GM23338 (cell line): Measurements from ENCODE around the gene ZNF155. TPM values are rescaled to one million over a fixed set of nuclear protein-coding genes. Genes with fewer than 3 reads are reported as not detected.

Source experiments
- ATAC-seq: fragments of 200-7000 bp; cut with Tn5 transposase; 3 replicates; pipeline ENCODE4 v1.9.1; 2020
- DNase-seq: peaks from one replicate; pipeline ENCODE4 v3.0.0-alpha.2; 2015; ENCODE audit warnings: low spot score
- H2AFZ ChIP-seq: fragments of 200-600 bp; sonication (generic); 2 replicates; pipeline ENCODE4 v1.8.0; 2016; ENCODE audit warnings: antibody characterized with exemption, mild to moderate bottlenecking, moderate library complexity
- H3F3A ChIP-seq: fragments of 200-600 bp; sonication (generic); replicated peaks from 2 replicates; pipeline ENCODE4 v1.8.0; 2017; ENCODE audit warnings: antibody characterized with exemption, mixed run types, low read depth
- H3K27ac ChIP-seq: fragments of 200-600 bp; sonication (generic); 2 replicates; pipeline ENCODE4 v1.6.1; 2016; ENCODE audit warnings: low read depth
- H3K27me3 ChIP-seq: fragments of 200-600 bp; sonication (generic); 2 replicates; pipeline ENCODE4 v1.8.0; 2016; ENCODE audit warnings: mild to moderate bottlenecking, mixed run types, moderate library complexity; ENCODE audit not compliant: insufficient read depth
- H3K36me3 ChIP-seq: fragments of 200-600 bp; sonication (generic); 2 replicates; pipeline ENCODE4 v1.8.0; 2016; ENCODE audit warnings: mild to moderate bottlenecking; ENCODE audit not compliant: insufficient read depth
- H3K4me1 ChIP-seq: fragments of 200-600 bp; sonication (generic); 2 replicates; pipeline ENCODE4 v1.8.0; 2016; ENCODE audit warnings: mild to moderate bottlenecking, moderate library complexity; ENCODE audit not compliant: insufficient read depth
- H3K4me2 ChIP-seq: fragments of 200-600 bp; sonication (generic); 2 replicates; pipeline ENCODE4 v1.7.1; 2017; ENCODE audit warnings: mixed run types
- H3K4me3 ChIP-seq: fragments of 200-600 bp; sonication (generic); 2 replicates; pipeline ENCODE4 v1.6.1; 2016; ENCODE audit warnings: mixed run types
- H3K79me2 ChIP-seq: fragments of 200-600 bp; sonication (generic); replicated peaks from 2 replicates; pipeline ENCODE4 v1.8.0; 2017; ENCODE audit warnings: mild to moderate bottlenecking; ENCODE audit not compliant: insufficient read depth
- H3K9me2 ChIP-seq: fragments of 200-600 bp; sonication (generic); 2 replicates; pipeline ENCODE4 v1.8.0; 2017; ENCODE audit not compliant: insufficient read depth
- H4K20me1 ChIP-seq: fragments of 200-600 bp; sonication (generic); replicated peaks from 2 replicates; pipeline ENCODE4 v1.8.0; 2017; ENCODE audit warnings: mild to moderate bottlenecking; ENCODE audit not compliant: insufficient read depth
- H3K27ac Mint-ChIP-seq: 2 replicates; pipeline ENCODE4 v1.8.0; 2020; ENCODE audit warnings: inconsistent platforms, mild to moderate bottlenecking, moderate library complexity, mixed read lengths
- H3K27me3 Mint-ChIP-seq: 3 replicates; pipeline ENCODE4 v1.8.0; 2022; ENCODE audit warnings: low read depth, mild to moderate bottlenecking, moderate library complexity, mixed read lengths, inconsistent platforms; ENCODE audit not compliant: insufficient read depth, poor library complexity
- H3K36me3 Mint-ChIP-seq: 3 replicates; pipeline ENCODE4 v1.8.0; 2021; ENCODE audit warnings: low read depth, mild to moderate bottlenecking, inconsistent platforms, moderate library complexity, mixed read lengths
- H3K4me1 Mint-ChIP-seq: 3 replicates; pipeline ENCODE4 v1.8.0; 2020; ENCODE audit warnings: mild to moderate bottlenecking, inconsistent platforms, mixed read lengths
- H3K4me3 Mint-ChIP-seq: 3 replicates; pipeline ENCODE4 v1.8.0; 2021; ENCODE audit warnings: moderate library complexity, mild to moderate bottlenecking, inconsistent platforms, mixed read lengths
- H3K9me3 Mint-ChIP-seq: 3 replicates; pipeline ENCODE4 v1.8.0; 2020; ENCODE audit warnings: moderate library complexity, mild to moderate bottlenecking, inconsistent platforms, mixed read lengths
- CREB1 ChIP-seq: fragments of 250-450 bp; sonication (Bioruptor Pico); IDR thresholded peaks from 2 replicates; pipeline ENCODE4 v1.5.0; 2020; ENCODE audit warnings: low read depth, mild to moderate bottlenecking, moderate library complexity
- CTCF ChIP-seq, 2 experiments: fragments of 200-600 bp in 1 of 2; sonication (generic) in 1 of 2; conservative IDR thresholded peaks; 2 replicates each; pipeline versions ENCODE4 v1.5.1 to v1.6.1; 2016 to 2017; ENCODE audit warnings: antibody characterized with exemption in 2 of 2, low read depth in 2 of 2, mild to moderate bottlenecking in 2 of 2, moderate library complexity in 1 of 2
- ETS1 ChIP-seq: IDR thresholded peaks from 2 replicates; pipeline ENCODE4 v1.6.1; 2016; ENCODE audit warnings: antibody characterized with exemption
- EZH2 ChIP-seq: fragments of 200-600 bp; sonication (generic); IDR thresholded peaks from one replicate; pipeline ENCODE4 v1.8.0; 2017; ENCODE audit warnings: antibody characterized with exemption, mild to moderate bottlenecking, low read depth; ENCODE audit not compliant: unreplicated experiment
- EZH2phosphoT487 ChIP-seq: fragments of 200-600 bp; sonication (generic); IDR thresholded peaks from one replicate; pipeline ENCODE4 v1.8.1; 2018; ENCODE audit warnings: antibody characterized with exemption; ENCODE audit not compliant: unreplicated experiment
- JUNB ChIP-seq: IDR thresholded peaks from one replicate; pipeline ENCODE4 v1.6.1; 2016; ENCODE audit warnings: antibody characterized with exemption; ENCODE audit not compliant: unreplicated experiment
- NANOG ChIP-seq: IDR thresholded peaks from 2 replicates; pipeline ENCODE4 v1.6.1; 2016; ENCODE audit warnings: antibody characterized with exemption, borderline replicate concordance
- POLR2AphosphoS5 ChIP-seq: IDR thresholded peaks from 2 replicates; pipeline ENCODE4 v1.6.1; 2016; ENCODE audit warnings: antibody characterized with exemption, low read depth
- REST ChIP-seq: IDR thresholded peaks from one replicate; pipeline ENCODE4 v1.6.1; 2018; ENCODE audit warnings: antibody characterized with exemption; ENCODE audit not compliant: unreplicated experiment
- STAT1 ChIP-seq: IDR thresholded peaks from one replicate; pipeline ENCODE4 v1.6.1; 2016; ENCODE audit warnings: antibody characterized with exemption; ENCODE audit not compliant: unreplicated experiment
- ZNF114 ChIP-seq: fragments of 250-450 bp; sonication (Bioruptor Pico); IDR thresholded peaks from 2 replicates; pipeline ENCODE4 v1.5.0; 2020; ENCODE audit warnings: mild to moderate bottlenecking, moderate library complexity
- ZNF331 ChIP-seq: fragments of 250-450 bp; sonication (Bioruptor Pico); IDR thresholded peaks from 2 replicates; pipeline ENCODE4 v1.5.0; 2020; ENCODE audit warnings: low read depth, mild to moderate bottlenecking, moderate library complexity
- ZNF462 ChIP-seq: fragments of 250-450 bp; sonication (Bioruptor Pico); IDR thresholded peaks from 2 replicates; pipeline ENCODE4 v1.5.0; 2020; ENCODE audit warnings: mild to moderate bottlenecking, moderate library complexity
- polyA plus RNA-seq: library from polyadenylated mRNA; unstranded; fragments of >200 nt; fragmentation: Nextera tagmentation; extraction: Ambion mirVana; gene quantifications from 2 replicates; pipeline ENCODE4 v1.2.1, GENCODE V29; 2016
- total RNA-seq: library from RNA; depleted of rRNA; stranded (reverse); fragments of >200 nt; shearing (Covaris generic); gene quantifications from 2 replicates; pipeline ENCODE4 v1.2.3, GENCODE V29; 2014

Gene ZNF155
- total and polyA plus RNA-seq, 2 experiments from 2014 or later = 3.8 to 6.0 TPM

GRCh38 chr19:44042147-44042546 is 58.2 kb downstream of the ZNF155 start:
- H3K27me3 ChIP-seq = no peaks in the 10 kb centered on the region; the same call in 1 of the 2 replicates
- H3K27ac Mint-ChIP-seq = no peak overlapping the region
- H4K20me1 ChIP-seq = no peaks in the 10 kb centered on the region
- no peak overlapping the region for H3K4me3 Mint-ChIP-seq
- H3K9me3 Mint-ChIP-seq = peaks cover 53% of the 10 kb centered on the region
- peaks cover 2% of the 10 kb centered on the region for H3K27me3 Mint-ChIP-seq
- no peaks in the 10 kb centered on the region for H3K4me1 Mint-ChIP-seq
- no peaks in the 10 kb centered on the region for H3K9me2 ChIP-seq
- H3K4me1 ChIP-seq = no peaks in the 10 kb centered on the region
- no peak overlapping the region for H3K4me2 ChIP-seq
- no peaks in the 10 kb centered on the region for H3F3A ChIP-seq
- ATAC-seq = no peak
- H3K36me3 ChIP-seq = no peaks in the 10 kb centered on the region
- DNase-seq = no peak
- H3K36me3 Mint-ChIP-seq = no peaks in the 10 kb centered on the region
- no peak overlapping the region for H2AFZ ChIP-seq
- H3K79me2 ChIP-seq = no peaks in the 10 kb centered on the region
- TF ChIP-seq NANOG = no peak
- TF ChIP-seq EZH2 = no peak
- no peak for TF ChIP-seq STAT1
- no peak for TF ChIP-seq ZNF462 (CRISPR knock-in tag)
- TF ChIP-seq JUNB = no peak
- no peak for TF ChIP-seq ZNF114 (CRISPR knock-in tag)
- TF ChIP-seq EZH2phosphoT487 = no peak
- no peak for TF ChIP-seq CREB1 (CRISPR knock-in tag)
- TF ChIP-seq POLR2AphosphoS5 = no peak
- TF ChIP-seq REST = no peak
- TF ChIP-seq ETS1 = no peak
- TF ChIP-seq ZNF331 (CRISPR knock-in tag) = no peak
- no peak for TF ChIP-seq CTCF (conservative IDR thresholded peaks at IDR 0.05; ENCODE audit: low read depth in 2 of 2)
- H3K27ac ChIP-seq = no peak overlapping the region
- H3K4me3 ChIP-seq = no peak overlapping the region
